Stimulated activated CD8-positive, alpha-beta memory T cell treated with anti-CD3 and anti-CD28 coated beads, Interleukin-7, amount 100 ng/mL, for 48 hours (primary cell): Measurements from ENCODE around the gene PSKH1.

Source experiments
- DNase-seq, 2 donors: peaks; one replicate each; pipeline ENCODE4 v3.0.0-alpha.2; 2020; ENCODE audit warnings: low read depth in 1 of 2; ENCODE audit errors: extremely low read depth in 1 of 2

Gene PSKH1

GRCh38 chr16:67939507-67940445, 46.7 kb downstream of the PSKH1 start:
- peak in 1 of 2 donors; percentile 44 for DNase-seq

GRCh38 chr16:67940446-67941089, 47.5 kb downstream of the PSKH1 start:
- DNase-seq, result no peak

- no peak for DNase-seq
These were observed 48.6 kb downstream of the PSKH1 start for GRCh38 chr16:67941469-67942199.

- DNase-seq, result no peak
These were observed 49.1 kb downstream of the PSKH1 start for GRCh38 chr16:67942200-67942509.

- DNase-seq, result no peak
These were observed 49.6 kb downstream of the PSKH1 start for GRCh38 chr16:67942510-67943255.

DNA sequence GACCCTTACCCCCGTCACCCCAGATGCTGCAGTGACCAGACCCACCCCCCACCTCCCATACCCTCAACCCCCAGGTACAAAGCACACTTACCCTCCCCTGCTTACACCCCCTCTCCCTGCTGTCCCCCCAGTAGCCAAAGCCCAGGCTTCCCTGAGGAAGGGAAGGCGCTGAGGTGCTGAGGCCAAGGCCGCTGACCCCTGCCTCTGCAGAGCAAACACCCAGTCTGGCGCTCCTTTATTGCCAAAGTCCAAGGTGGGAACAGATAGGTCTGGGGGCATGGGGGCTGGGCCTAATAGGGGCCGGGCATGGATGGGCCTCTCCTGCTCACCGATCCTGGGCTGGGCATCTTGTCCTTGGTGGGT, 50.2 kb downstream of the PSKH1 start:
- DNase-seq, result no peak

GRCh38 chr16:67943619-67944504, 50.8 kb downstream of the PSKH1 start, which contains the start of gene LCAT:
Gene LCAT (minus strand): TSS chr16:67944120. CDS start chr16:67944101, 19 bp downstream.
- no peak for DNase-seq

DNA sequence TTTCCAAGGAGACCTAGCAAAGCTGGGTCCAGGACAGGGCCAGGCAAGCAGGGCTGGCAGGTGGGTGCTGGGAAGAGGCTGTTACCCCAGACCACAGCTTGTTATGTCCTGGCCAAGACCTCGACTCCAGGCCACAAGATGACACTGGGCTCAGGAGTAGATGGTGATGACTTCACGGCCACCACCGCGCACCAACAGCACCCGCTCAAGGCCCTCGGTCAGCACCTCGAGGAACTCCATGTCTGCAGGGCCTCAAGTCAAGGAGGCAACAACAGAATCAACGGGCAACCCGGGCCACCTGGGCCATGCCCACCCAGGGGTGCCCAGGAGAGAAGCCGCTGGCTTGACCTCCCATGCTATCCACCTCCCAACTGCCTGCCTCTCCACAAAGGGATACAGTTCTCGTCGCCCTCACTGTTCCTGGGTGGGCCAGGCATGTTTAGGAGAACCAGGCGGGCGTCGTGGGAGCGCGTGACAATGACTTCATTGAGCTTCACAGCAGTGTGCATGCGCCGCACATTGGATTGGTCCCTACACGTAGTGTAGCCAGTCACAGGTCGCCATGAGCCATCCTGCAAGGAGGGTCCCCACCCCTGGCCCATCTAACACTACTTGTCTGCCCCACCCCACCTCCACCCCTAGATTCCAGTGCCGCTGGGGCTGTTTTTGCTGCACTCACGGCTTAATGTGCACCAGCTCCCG, 51.8 kb downstream of the PSKH1 start:
- no peak for DNase-seq

DNA sequence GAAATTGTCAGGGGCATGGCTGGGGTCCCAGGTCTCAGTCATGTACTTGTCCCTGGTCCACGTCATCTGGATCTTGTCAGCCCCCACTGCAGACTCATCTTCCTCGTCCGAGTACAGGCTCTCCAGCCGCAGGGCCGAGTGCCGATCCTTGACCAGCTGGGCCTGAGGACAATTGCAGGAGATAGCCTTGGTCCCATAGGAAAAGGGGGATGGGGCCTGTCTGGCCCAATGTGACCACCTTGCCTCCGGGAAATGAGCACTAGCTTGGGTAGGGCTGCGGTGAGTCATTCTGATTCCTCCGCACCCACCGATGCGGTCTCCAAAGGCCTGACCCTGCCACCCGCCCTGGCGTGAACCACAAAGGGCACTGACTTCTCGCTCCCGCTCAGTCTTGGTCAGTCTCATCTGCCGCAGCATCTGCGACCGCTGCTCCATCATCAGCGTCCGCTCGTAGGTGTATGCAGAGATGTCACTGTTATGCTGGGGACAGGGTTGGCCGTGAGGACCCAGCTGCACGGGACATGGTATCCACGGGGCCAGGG, 52.4 kb downstream of the PSKH1 start:
- DNase-seq, result no peak

DNA sequence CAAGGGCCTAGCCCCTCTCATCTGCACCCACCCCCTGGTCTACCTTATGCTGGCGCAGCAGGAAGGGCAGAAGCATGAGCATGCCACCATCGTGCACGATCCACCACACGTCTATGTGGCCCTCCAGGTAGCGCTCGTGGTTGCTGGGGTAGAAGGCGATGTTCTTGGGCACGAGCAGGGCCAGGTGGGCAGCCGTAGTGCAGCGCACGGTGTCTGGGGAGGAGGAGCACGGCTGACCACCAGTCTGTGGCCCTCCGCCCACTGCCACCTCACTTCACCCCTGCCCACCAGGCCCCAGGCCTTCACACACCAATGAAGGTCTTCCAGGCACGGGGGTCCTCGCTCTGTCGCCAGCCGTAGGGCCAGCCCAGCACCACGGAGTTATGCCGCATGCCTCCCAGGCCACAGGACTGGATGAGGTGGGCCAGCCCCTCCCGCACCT, 53.1 kb downstream of the PSKH1 start:
- no peak for DNase-seq

- no peak for DNase-seq
These were observed 54.0 kb downstream of the PSKH1 start for GRCh38 chr16:67946966-67947558.

- no peak for DNase-seq
These were observed 55.0 kb downstream of the PSKH1 start for GRCh38 chr16:67948015-67948414.

DNA sequence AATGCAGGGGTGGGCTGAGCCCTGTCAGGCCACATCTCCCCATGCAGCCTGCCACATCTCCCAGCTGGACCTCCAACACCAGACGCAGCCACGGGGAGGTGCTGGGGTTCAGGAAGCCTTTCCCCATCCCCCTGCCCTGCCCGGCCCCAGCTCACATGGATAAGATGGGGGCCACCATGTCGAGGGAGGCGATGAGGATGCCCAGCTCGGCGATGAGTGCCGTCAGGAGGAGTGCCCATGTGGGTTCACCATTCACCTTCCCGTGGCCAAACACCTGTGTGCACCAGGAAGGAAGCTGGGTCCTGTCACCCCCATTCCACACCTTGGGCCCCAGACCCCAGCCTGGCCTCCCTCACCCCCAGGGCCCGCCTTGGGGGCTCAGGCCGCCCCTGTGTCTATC, 56.6 kb downstream of the PSKH1 start:
- no peak for DNase-seq

DNA sequence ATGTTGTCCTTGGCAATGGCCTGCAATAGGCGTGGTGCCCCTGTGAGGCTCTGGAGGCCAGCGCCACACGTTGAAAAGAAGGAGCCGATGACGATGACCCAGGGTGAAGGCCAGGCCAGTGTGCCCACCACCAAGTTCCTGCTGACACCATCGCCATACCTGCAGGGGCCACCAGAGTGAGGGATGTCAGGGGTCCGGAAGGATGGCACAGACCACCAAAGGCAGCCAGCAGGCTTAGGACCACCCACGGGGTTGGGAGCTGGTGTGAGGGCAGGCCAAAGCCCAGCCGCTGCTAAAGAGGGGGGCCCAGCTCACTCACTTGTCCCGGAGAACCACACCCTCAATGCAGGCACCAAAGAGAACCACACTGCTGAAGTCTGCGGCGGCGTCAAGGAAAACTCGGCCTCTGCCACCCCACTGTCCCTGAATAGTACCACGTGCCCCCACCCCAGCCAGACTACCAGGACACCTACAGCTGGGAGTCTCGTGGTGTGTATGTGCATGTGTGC, 57.3 kb downstream of the PSKH1 start:
- DNase-seq, result no peak

GRCh38 chr16:67951485-67951884, 58.4 kb downstream of the PSKH1 start:
- no peak for DNase-seq

- DNase-seq, result no peak
These were observed 60.8 kb downstream of the PSKH1 start for GRCh38 chr16:67953641-67954375.

- no peak for DNase-seq
These were observed 61.6 kb downstream of the PSKH1 start for GRCh38 chr16:67954421-67955196.
